GM12878 (cell line): ENCODE measurements around the gene SLC44A4. TPM values are rescaled to one million over a fixed set of nuclear protein-coding genes. Genes with fewer than 3 reads are reported as not detected.

Experiments
- ATAC-seq: fragments of 200-7000 bp; cut with Tn5 transposase; 3 replicates; pipeline ENCODE4 v1.9.1; 2020; ENCODE audit warnings: mild to moderate bottlenecking, moderate library complexity
- BruUV-seq: library from RNA; stranded (reverse); fragments of 400-500 nt; replicated peaks from 2 replicates; lab custom pipeline; 2021; lab: Mats Ljungman, UMichigan
- CTCF ChIA-PET: fragments of 300-600 bp; sonication (Branson Sonifier 250); formaldehyde crosslinking; extraction: SDS; loops from one replicate; lab custom pipeline; 2021; ENCODE audit warnings: inconsistent platforms; lab: Yijun Ruan, JAX
- POLR2A ChIA-PET: fragments of 350-600 bp; formaldehyde crosslinking; extraction: SDS; loops from one replicate; lab custom pipeline; 2021; ENCODE audit warnings: inconsistent platforms; lab: Charles Lee
- RAD21 ChIA-PET: fragments of 300-600 bp; sonication (Branson Sonifier 250); formaldehyde crosslinking; loops from one replicate; lab custom pipeline; 2023; ENCODE audit warnings: antibody characterized with exemption; ENCODE audit not compliant: unreplicated experiment; lab: Charles Lee
- SMC1A ChIA-PET: fragments of 300-600 bp; sonication (Branson Sonifier 250); formaldehyde crosslinking; loops from one replicate; lab custom pipeline; 2023; ENCODE audit not compliant: unreplicated experiment, uncharacterized antibody; lab: Charles Lee
- DNase-seq: peaks from one replicate; pipeline ENCODE4 v3.0.0-alpha.2; 2011; ENCODE audit warnings: low read depth, low spot score
- FAIRE-seq: peaks from 3 replicates; lab custom pipeline; 2011; peaks lifted over from hg19 to GRCh38; lab: Jason Lieb, UNC
- H2AFZ ChIP-seq: 2 replicates; pipeline ENCODE4 v1.6.0; 2011; ENCODE audit warnings: low read depth, low read length, control low read depth; ENCODE audit not compliant: control insufficient read depth
- H3K27ac ChIP-seq: 2 replicates; pipeline ENCODE4 v1.5.1; 2011; ENCODE audit warnings: control low read depth; ENCODE audit not compliant: control insufficient read depth, insufficient read depth
- H3K27me3 ChIP-seq, 2 experiments: replicated peaks in 1 of 2; 2 replicates each; pipeline versions ENCODE4 v1.6.0 to v1.6.1; 2011; ENCODE audit warnings: low read length in 1 of 2; ENCODE audit not compliant: control insufficient read depth in 2 of 2, insufficient read depth in 2 of 2
- H3K36me3 ChIP-seq, 2 experiments: 2 replicates each; pipeline ENCODE4 v1.5.1; 2011; ENCODE audit warnings: low read length in 1 of 2; ENCODE audit not compliant: control insufficient read depth in 2 of 2, insufficient read depth in 2 of 2
- H3K4me1 ChIP-seq: 2 replicates; pipeline ENCODE4 v1.6.1; 2011; ENCODE audit warnings: mild to moderate bottlenecking, low read length, moderate library complexity, mixed read lengths; ENCODE audit not compliant: control insufficient read depth, insufficient read depth
- H3K4me2 ChIP-seq: 2 replicates; pipeline ENCODE4 v1.6.0; 2011; ENCODE audit warnings: control low read depth; ENCODE audit not compliant: control insufficient read depth, insufficient read depth
- H3K4me3 ChIP-seq: fragments of 200-600 bp; sonication (generic); 2 replicates; pipeline ENCODE4 v1.5.1; 2016
- H3K79me2 ChIP-seq: 2 replicates; pipeline ENCODE4 v1.6.0; 2011; ENCODE audit warnings: low read length; ENCODE audit not compliant: control insufficient read depth, insufficient read depth
- H3K9ac ChIP-seq: 2 replicates; pipeline ENCODE4 v1.8.0; 2011; ENCODE audit warnings: low read length, control low read depth, mixed read lengths; ENCODE audit not compliant: control insufficient read depth, insufficient read depth
- H3K9me3 ChIP-seq: replicated peaks from 3 replicates; pipeline ENCODE4 v1.5.1; 2011; ENCODE audit warnings: mild to moderate bottlenecking, low read length; ENCODE audit not compliant: control insufficient read depth, insufficient read depth
- H4K20me1 ChIP-seq: 2 replicates; pipeline ENCODE4 v1.6.0; 2011; ENCODE audit not compliant: control insufficient read depth, insufficient read depth
- ATF3 ChIP-seq: IDR thresholded peaks from 2 replicates; pipeline ENCODE4 v1.6.1; 2011; ENCODE audit warnings: low read depth, mild to moderate bottlenecking, low read length, moderate library complexity, borderline replicate concordance; ENCODE audit errors: extremely low read depth
- CBX3 ChIP-seq: fragments of 200-600 bp; sonication (generic); IDR thresholded peaks from 2 replicates; pipeline ENCODE4 v1.6.1; 2016; ENCODE audit warnings: low read depth, borderline replicate concordance
- CHD2 ChIP-seq: IDR thresholded peaks from 2 replicates; pipeline ENCODE4 v1.6.1; 2011; ENCODE audit warnings: low read depth, low read length, improper control_type of control experiment, borderline replicate concordance
- CREB1 ChIP-seq: IDR thresholded peaks from 2 replicates; pipeline ENCODE4 v1.6.1; 2012; ENCODE audit warnings: low read depth, mild to moderate bottlenecking, inconsistent platforms
- FOS ChIP-seq: IDR thresholded peaks from 3 replicates; pipeline ENCODE4 v1.6.1; 2011; ENCODE audit warnings: borderline replicate concordance; ENCODE audit not compliant: insufficient read length; ENCODE audit errors: extremely low read depth
- JUND ChIP-seq: IDR thresholded peaks from 2 replicates; pipeline ENCODE4 v1.6.1; 2012; ENCODE audit warnings: low read depth, mild to moderate bottlenecking, low read length, improper control_type of control experiment, moderate library complexity
- NKRF ChIP-seq: fragments of 450-650 bp; conservative IDR thresholded peaks from 2 replicates; pipeline ENCODE4 v1.6.1; 2017; ENCODE audit warnings: mild to moderate bottlenecking, moderate library complexity
- PBX3 ChIP-seq: IDR thresholded peaks from 2 replicates; pipeline ENCODE4 v1.6.1; 2011; ENCODE audit warnings: mild to moderate bottlenecking, low read depth, low read length, moderate library complexity; ENCODE audit not compliant: insufficient replicate concordance
- PRDM15 ChIP-seq: fragments of 450-650 bp; formaldehyde crosslinking; IDR thresholded peaks from 2 replicates; pipeline ENCODE4 v1.4.0; 2020; ENCODE audit warnings: mild to moderate bottlenecking, moderate library complexity
- RBBP5 ChIP-seq: fragments of 200-600 bp; sonication (generic); conservative IDR thresholded peaks from 2 replicates; pipeline ENCODE4 v1.6.1; 2016
- SPI1 ChIP-seq: IDR thresholded peaks from 2 replicates; pipeline ENCODE4 v1.6.1; 2011; ENCODE audit warnings: low read depth, mild to moderate bottlenecking, low read length, moderate library complexity, borderline replicate concordance; ENCODE audit not compliant: insufficient read depth
- STAT3 ChIP-seq: IDR thresholded peaks from 2 replicates; pipeline ENCODE4 v1.6.1; 2011; ENCODE audit warnings: low read depth, low read length, improper control_type of control experiment
- TAF1 ChIP-seq: IDR thresholded peaks from 2 replicates; pipeline ENCODE4 v1.6.1; 2011; ENCODE audit warnings: mild to moderate bottlenecking, low read depth, low read length, borderline replicate concordance
- WGBS: methylation state at CpG from one replicate; pipeline ENCODE4 v1.1.6; 2016; ENCODE audit warnings: low lambda C conversion rate; ENCODE audit not compliant: insufficient replicate concordance, insufficient coverage; ENCODE audit errors: missing lambda C conversion rate; 5-methylcytosine and 5-hydroxymethylcytosine counted together
- in situ Hi-C: fragments of 300-500 bp; cut with MboI; formaldehyde crosslinking; loops from 9 replicates; pipeline ENCODE4 v1.14.3; 2018; ENCODE audit warnings: mixed read lengths
- intact Hi-C: fragments of 100-400 bp; cut with micrococcal nuclease; formaldehyde crosslinking; loops from one replicate; pipeline ENCODE4 v1.14.2; 2022; ENCODE audit not compliant: unreplicated experiment
- polyA plus RNA-seq, 11 experiments: library from polyadenylated mRNA; depleted of rRNA in 4 of 11; unstranded in 6 of 11; stranded (reverse) in 5 of 11; fragments of >200 nt; fragmentation: Nextera tagmentation in 4 of 11; fragmentation: Illumina TruSeq in 1 of 11; extraction: Ambion mirVana in 4 of 11; extraction: Trizol in 1 of 11; gene quantifications; 1 replicate in 1 of 11; 2 replicates in 10 of 11; pipeline versions ENCODE4 v1.2.1 to v1.2.3, GENCODE V29; 2011 to 2016; ENCODE audit warnings: inconsistent platforms in 2 of 11, missing spikeins in 2 of 11, low read depth in 1 of 11
- total RNA-seq, 4 experiments: library from RNA; depleted of rRNA in 3 of 4; stranded (reverse); fragments of >200 nt in 3 of 4; fragmentation: Illumina TruSeq in 1 of 4; extraction: Trizol in 1 of 4; gene quantifications; 2 replicates each; pipeline versions ENCODE4 v1.2.1 to v1.2.3, GENCODE V29; 2013 to 2021

Gene SLC44A4
- total and polyA plus RNA-seq, 10 of the 15 experiments (the other 5 are each of a cell fraction or from before 2014, with no cell fraction given) = 0.04 to 0.24 (median 0.15) TPM; not detected in 3

- TF ChIP-seq PBX3 = no peak
- TF ChIP-seq SPI1 = no peak
- no peak for TF ChIP-seq CREB1
- TF ChIP-seq TAF1 = no peak
- no peak for TF ChIP-seq NKRF
- no peak for TF ChIP-seq RBBP5
- no peak for TF ChIP-seq FOS
- TF ChIP-seq CHD2 = no peak
- no peak for TF ChIP-seq CBX3
These were observed 2.4 kb downstream of the SLC44A4 start (continued) for GRCh38 chr6:31876357-31876756.

- DNase-seq (no peak), ATAC-seq (no peak), FAIRE-seq (no peak)
- no peak overlapping the region for H2AFZ ChIP-seq
- no peak overlapping the region for H3K4me3 ChIP-seq
- 18% methylated on average over 5 of the region's 5 CpGs for WGBS
- peaks cover 0 to 6% of the 10 kb centered on the region in 2 experiments; a peak in 2 of 4 replicates for H3K36me3 ChIP-seq
- ChIA-PET CTCF (interaction anchor here (0.8 to 1.5 kb wide), 4 partner anchors 9 to 48 kb away, joined by 3 to 6 read pairs (median 4); partner anchors contain the start of gene HSPA1B), RAD21 (no interaction called here), POLR2A (interaction anchor here (0.6 to 1.0 kb wide), 2 partner anchors 12 to 123 kb away, joined by 3 read pairs; no protein-coding TSS in a partner anchor), SMC1A (interaction anchor here (1.4 to 1.9 kb wide), 3 partner anchors 13 to 28 kb away, joined by 3 to 5 read pairs (median 3); partner anchors contain the start of gene NEU1)
- no peaks in the 10 kb centered on the region for H3K79me2 ChIP-seq
- no peaks in the 10 kb centered on the region for H3K27me3 ChIP-seq
- no peak overlapping the region for H3K4me2 ChIP-seq
- H3K9me3 ChIP-seq = no peaks in the 10 kb centered on the region
- intact Hi-C loops = no loop called here
- no peaks in the 10 kb centered on the region for H3K4me1 ChIP-seq
- in situ Hi-C loops = no loop called here
- BruUV-seq = no TSS peak
- no peak overlapping the region for H3K27ac ChIP-seq
- H4K20me1 ChIP-seq = no peaks in the 10 kb centered on the region
- no peak overlapping the region for H3K9ac ChIP-seq
- TF ChIP-seq PRDM15 (no peak), JUND (no peak), ATF3 (no peak), STAT3 (no peak)
These were observed 2.9 kb downstream of the SLC44A4 start for GRCh38 chr6:31875877-31876276.
